Esophagus muscularis mucosa (tissue), 3 donors: ENCODE measurements around the gene PRRC2B.

Experiments used
- CTCF ChIP-seq, 3 experiments: fragments of 200-600 bp in 2 of 3; fragments of 450-650 bp in 1 of 3; sonication (generic) in 2 of 3; IDR thresholded peaks; one replicate each; pipeline ENCODE4 v1.5.1; 2017 to 2019; ENCODE audit warnings: antibody characterized with exemption in 3 of 3, mild to moderate bottlenecking in 2 of 3, moderate library complexity in 1 of 3
- EP300 ChIP-seq: sonication (generic); formaldehyde crosslinking; IDR thresholded peaks from one replicate; pipeline ENCODE4 v1.6.1; 2017; ENCODE audit warnings: antibody characterized with exemption

GRCh38 chr9:131467214-131467935 is 73.5 kb downstream of the PRRC2B start:
- TF ChIP-seq EP300: no peak
- no peak for TF ChIP-seq CTCF (IDR thresholded peaks at IDR 0.05)
